ENCODE data around the gene ATMIN. TPM values are rescaled to one million over a fixed set of nuclear protein-coding genes. Genes with fewer than 3 reads are reported as not detected.

Gene ATMIN
- total and polyA plus RNA-seq, 10 donors: 9.7 to 34.3 (median 26.2) TPM

DNA sequence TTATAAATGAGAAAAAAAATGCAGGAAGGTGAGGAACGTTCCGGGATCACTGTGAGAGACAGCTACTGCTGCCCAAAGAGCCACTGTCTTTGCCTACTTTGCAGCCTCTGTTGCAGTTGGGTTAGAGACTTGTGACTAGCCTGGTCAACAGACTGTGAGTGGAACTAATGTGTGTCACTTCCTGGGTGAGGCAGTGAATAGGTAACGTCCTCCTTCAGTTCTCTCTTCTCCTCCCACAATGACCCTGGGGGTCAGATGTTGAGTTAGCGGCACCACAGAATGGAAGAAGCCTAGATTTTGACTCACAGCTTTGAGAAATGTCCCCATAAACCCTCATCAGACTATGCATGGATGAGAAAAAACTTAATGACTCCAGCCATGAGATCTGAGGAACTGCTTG, 36.2 kb downstream of the ATMIN start:
- Histone ChIP-seq H3K27me3 (replicated peaks in 1 of 7) (no peaks in the 10 kb centered on the region), H3K4me1 (peaks cover 0 to 7% (median 5%) of the 10 kb centered on the region in 6 donors), H3K27ac (no peak overlapping the region), H3K36me3 (no peaks in the 10 kb centered on the region), H3K4me3 (no peak overlapping the region), H3K9me3 (no peaks in the 10 kb centered on the region)
- no peak for DNase-seq
- 67 to 81% (median 74%) methylated on average over 4 of the region's 4 CpGs for WGBS, 5 donors
- intact Hi-C loops (cut with DNase I; ENCODE audit: low total_unique reads): no loop called here
- TF ChIP-seq POLR2AphosphoS5 (IDR thresholded peaks at IDR 0.05) (no peak), POLR2A (IDR thresholded peaks at IDR 0.05) (no peak)
- TF ChIP-seq, protein P1, sequence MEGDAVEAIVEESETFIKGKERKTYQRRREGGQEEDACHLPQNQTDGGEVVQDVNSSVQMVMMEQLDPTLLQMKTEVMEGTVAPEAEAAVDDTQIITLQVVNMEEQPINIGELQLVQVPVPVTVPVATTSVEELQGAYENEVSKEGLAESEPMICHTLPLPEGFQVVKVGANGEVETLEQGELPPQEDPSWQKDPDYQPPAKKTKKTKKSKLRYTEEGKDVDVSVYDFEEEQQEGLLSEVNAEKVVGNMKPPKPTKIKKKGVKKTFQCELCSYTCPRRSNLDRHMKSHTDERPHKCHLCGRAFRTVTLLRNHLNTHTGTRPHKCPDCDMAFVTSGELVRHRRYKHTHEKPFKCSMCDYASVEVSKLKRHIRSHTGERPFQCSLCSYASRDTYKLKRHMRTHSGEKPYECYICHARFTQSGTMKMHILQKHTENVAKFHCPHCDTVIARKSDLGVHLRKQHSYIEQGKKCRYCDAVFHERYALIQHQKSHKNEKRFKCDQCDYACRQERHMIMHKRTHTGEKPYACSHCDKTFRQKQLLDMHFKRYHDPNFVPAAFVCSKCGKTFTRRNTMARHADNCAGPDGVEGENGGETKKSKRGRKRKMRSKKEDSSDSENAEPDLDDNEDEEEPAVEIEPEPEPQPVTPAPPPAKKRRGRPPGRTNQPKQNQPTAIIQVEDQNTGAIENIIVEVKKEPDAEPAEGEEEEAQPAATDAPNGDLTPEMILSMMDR (IDR thresholded peaks at IDR 0.05 in 8 of 11, conservative IDR thresholded peaks at IDR 0.05 in 3 of 11): no peak

DNA sequence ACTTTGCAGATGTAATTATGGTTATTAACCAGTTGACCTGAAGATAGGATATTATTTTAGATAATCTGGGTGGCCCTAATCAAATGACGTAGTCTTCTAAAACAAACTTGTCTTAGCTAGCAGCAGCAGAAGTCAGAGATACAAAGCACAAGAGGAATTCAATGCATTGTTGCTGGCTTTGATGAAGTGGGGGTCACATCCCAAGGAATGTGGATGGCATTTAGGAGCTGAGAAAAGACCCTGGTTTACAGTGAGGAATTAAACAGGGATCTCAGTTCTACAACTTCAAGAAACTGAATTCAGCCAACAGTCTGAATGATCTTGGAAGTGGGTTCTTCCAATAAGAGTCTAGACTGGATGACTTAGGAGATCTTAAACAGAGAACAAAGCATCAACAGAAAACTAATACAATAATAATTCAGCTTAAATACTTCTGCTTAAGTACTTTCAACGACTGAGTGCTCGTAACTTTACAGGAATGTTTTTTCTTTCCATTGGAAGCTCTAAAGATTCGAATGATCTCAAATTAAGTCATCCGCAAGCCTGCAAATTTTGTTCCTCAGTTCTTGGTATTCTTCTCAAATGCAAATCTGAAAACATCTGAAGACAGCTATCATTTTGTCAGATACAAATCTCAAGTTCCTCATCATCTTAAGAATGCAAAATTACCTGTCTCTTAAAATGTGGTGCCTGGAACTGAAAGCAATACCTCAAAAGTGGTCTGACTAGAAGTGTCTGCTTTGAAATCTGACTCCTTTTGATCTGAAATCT, 38.1 kb downstream of the ATMIN start:
- H3K4me1 ChIP-seq: peaks cover 0 to 14% (median 11%) of the 10 kb centered on the region in 6 donors
- H3K36me3 ChIP-seq: no peaks in the 10 kb centered on the region
- H3K9me3 ChIP-seq: no peaks in the 10 kb centered on the region
- DNase-seq: no peak
- intact Hi-C loops (cut with DNase I; ENCODE audit: low total_unique reads): no loop called here
- no peaks in the 10 kb centered on the region for H3K27me3 ChIP-seq (replicated peaks in 1 of 7)
- no peak overlapping the region for H3K4me3 ChIP-seq
- H3K27ac ChIP-seq: no peak overlapping the region
- 68 to 75% (median 72%) methylated on average over 5 of the region's 5 CpGs for WGBS, 5 donors
- TF ChIP-seq POLR2AphosphoS5 (IDR thresholded peaks at IDR 0.05): no peak
- TF ChIP-seq, protein P1 (IDR thresholded peaks at IDR 0.05 in 8 of 11, conservative IDR thresholded peaks at IDR 0.05 in 3 of 11): no peak
- TF ChIP-seq POLR2A (IDR thresholded peaks at IDR 0.05): no peak

DNA sequence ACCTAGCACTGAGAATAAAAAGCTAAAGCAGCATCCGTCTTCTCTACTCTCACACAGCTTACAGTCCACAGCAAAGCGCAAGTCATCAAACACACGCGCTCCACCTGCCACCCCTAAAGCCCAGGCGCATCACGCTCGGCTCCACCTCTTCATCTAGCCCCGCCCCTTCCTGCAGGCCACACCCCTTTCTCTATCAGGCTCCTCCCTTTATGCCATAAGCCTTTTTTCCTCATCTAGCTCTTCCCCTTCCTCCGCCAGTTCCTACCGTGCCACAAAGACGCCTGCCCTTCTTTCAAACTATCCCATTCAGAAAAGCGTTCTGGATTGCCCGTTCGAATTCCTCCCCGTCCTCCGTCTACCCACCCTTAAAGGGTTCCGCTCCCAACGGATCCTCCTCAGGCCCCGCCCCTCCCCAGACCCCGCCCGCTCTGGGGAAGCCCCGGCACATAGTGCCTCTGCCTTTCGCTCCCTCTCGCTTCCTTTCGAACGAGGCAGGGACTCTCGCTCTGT, 41.0 kb downstream of the ATMIN start:
- H3K36me3 ChIP-seq: no peaks in the 10 kb centered on the region
- intact Hi-C loops (cut with DNase I; ENCODE audit: low total_unique reads): loop anchor here (5.0 kb wide), 1 partner anchor 39 kb away; the partner anchor contains the start of gene ATMIN
- 0 to 1% (median 0%) methylated on average over 26 to 27 of the region's 27 CpGs for WGBS, 5 donors
- DNase-seq: peak; percentile 95
- H3K4me3 ChIP-seq: peak overlapping the region; percentile 75 to 98 (median 89)
- H3K9me3 ChIP-seq: no peaks in the 10 kb centered on the region
- no peaks in the 10 kb centered on the region for H3K27me3 ChIP-seq (replicated peaks in 1 of 7)
- H3K27ac ChIP-seq: peak overlapping the region; percentile 87 to 98 (median 95)
- TF ChIP-seq, protein P1 (IDR thresholded peaks at IDR 0.05 in 8 of 11, conservative IDR thresholded peaks at IDR 0.05 in 3 of 11): peak in 1 of 11 experiments; percentile 18
- peak in 1 of 3 donors; percentile 48 for TF ChIP-seq POLR2A (IDR thresholded peaks at IDR 0.05)
- TF ChIP-seq POLR2AphosphoS5 (IDR thresholded peaks at IDR 0.05): no peak
- H3K4me1 ChIP-seq: peaks cover 0 to 14% (median 11%) of the 10 kb centered on the region in 6 donors

All from spleen (tissue), 11 donors.